H9 (cell line): ENCODE data around the gene TMEM59. TPM values are rescaled to one million over a fixed set of nuclear protein-coding genes. Genes with fewer than 3 reads are reported as not detected.

Experiments
- DNase-seq: peaks from one replicate; pipeline ENCODE4 v3.0.0-alpha.2; 2017
- H2AFZ ChIP-seq: one replicate; pipeline ENCODE4 v1.6.1; 2013; ENCODE audit warnings: mild to moderate bottlenecking, low read length, control low read depth, moderate library complexity
- H2AK5ac ChIP-seq: 2 replicates; pipeline ENCODE4 v1.6.1; 2013; ENCODE audit warnings: low read length, control low read depth, mixed read lengths; ENCODE audit not compliant: insufficient read length
- H2BK120ac ChIP-seq: one replicate; pipeline ENCODE4 v1.6.1; 2013; ENCODE audit warnings: low read depth, mild to moderate bottlenecking, low read length, control low read depth, inconsistent platforms; ENCODE audit not compliant: poor library complexity, severe bottlenecking
- H2BK12ac ChIP-seq: 2 replicates; pipeline ENCODE4 v1.6.1; 2013; ENCODE audit warnings: low read length, control low read depth, mixed read lengths, low read depth; ENCODE audit not compliant: insufficient read length
- H2BK15ac ChIP-seq: 2 replicates; pipeline ENCODE4 v1.6.1; 2013; ENCODE audit warnings: low read depth, low read length, control low read depth
- H2BK20ac ChIP-seq: one replicate; pipeline ENCODE4 v1.6.1; 2013; ENCODE audit warnings: low read depth, mild to moderate bottlenecking, low read length, control low read depth, inconsistent platforms; ENCODE audit not compliant: poor library complexity, severe bottlenecking
- H2BK5ac ChIP-seq: 2 replicates; pipeline ENCODE4 v1.6.1; 2013; ENCODE audit warnings: low read length, control low read depth, mixed read lengths; ENCODE audit not compliant: insufficient read length
- H3K14ac ChIP-seq: 2 replicates; pipeline ENCODE4 v1.6.1; 2013; ENCODE audit warnings: low read length, control low read depth; ENCODE audit not compliant: insufficient read depth
- H3K18ac ChIP-seq: 2 replicates; pipeline ENCODE4 v1.6.1; 2013; ENCODE audit warnings: low read depth, mild to moderate bottlenecking, mixed read lengths, low read length, control low read depth; ENCODE audit not compliant: insufficient read length
- H3K23ac ChIP-seq: 2 replicates; pipeline ENCODE4 v1.6.1; 2013; ENCODE audit warnings: low read length, control low read depth, mixed read lengths, low read depth; ENCODE audit not compliant: insufficient read length
- H3K23me2 ChIP-seq: 2 replicates; pipeline ENCODE4 v1.6.1; 2013; ENCODE audit warnings: low read depth, mild to moderate bottlenecking, mixed read lengths, low read length, control low read depth; ENCODE audit not compliant: insufficient read length, poor library complexity, severe bottlenecking
- H3K27ac ChIP-seq: 2 replicates; pipeline ENCODE4 v1.5.1; 2013; ENCODE audit warnings: low read length, control low read depth, mixed read lengths, low read depth; ENCODE audit not compliant: insufficient read length
- H3K27me3 ChIP-seq: 2 replicates; pipeline ENCODE4 v1.6.1; 2013; ENCODE audit warnings: low read length, control low read depth, inconsistent platforms; ENCODE audit not compliant: insufficient read depth
- H3K4ac ChIP-seq: 2 replicates; pipeline ENCODE4 v1.6.1; 2013; ENCODE audit warnings: low read depth, mild to moderate bottlenecking, control low read depth, inconsistent platforms, low read length, moderate library complexity
- H3K4me1 ChIP-seq: 2 replicates; pipeline ENCODE4 v1.6.1; 2013; ENCODE audit warnings: low read length, control low read depth, inconsistent platforms; ENCODE audit not compliant: insufficient read depth
- H3K4me2 ChIP-seq: 2 replicates; pipeline ENCODE4 v1.6.1; 2013; ENCODE audit warnings: low read length, control low read depth, mixed read lengths; ENCODE audit not compliant: insufficient read length, insufficient read depth
- H3K56ac ChIP-seq: 2 replicates; pipeline ENCODE4 v1.6.1; 2013; ENCODE audit warnings: low read depth, mild to moderate bottlenecking, mixed read lengths, low read length, control low read depth; ENCODE audit not compliant: insufficient read length
- H3K79me1 ChIP-seq: 2 replicates; pipeline ENCODE4 v1.6.1; 2013; ENCODE audit warnings: low read depth, mild to moderate bottlenecking, moderate library complexity, low read length, control low read depth, inconsistent platforms; ENCODE audit not compliant: insufficient read depth, poor library complexity, severe bottlenecking
- H3K79me2 ChIP-seq: 2 replicates; pipeline ENCODE4 v1.6.1; 2013; ENCODE audit warnings: low read length, control low read depth, inconsistent platforms; ENCODE audit not compliant: insufficient read depth
- H3K9ac ChIP-seq: 2 replicates; pipeline ENCODE4 v1.6.1; 2013; ENCODE audit warnings: low read length, control low read depth, mixed read lengths; ENCODE audit not compliant: insufficient read length; ENCODE audit errors: extremely low read depth
- H3K9me3 ChIP-seq: one replicate; pipeline ENCODE4 v1.6.1; 2013; ENCODE audit warnings: low read depth, low read length, inconsistent platforms; ENCODE audit not compliant: control insufficient read depth
- H3T11ph ChIP-seq: one replicate; pipeline ENCODE4 v1.6.1; 2013; ENCODE audit warnings: mild to moderate bottlenecking, low read length, control low read depth, inconsistent platforms
- H4K20me1 ChIP-seq: one replicate; pipeline ENCODE4 v1.6.1; 2013; ENCODE audit not compliant: control insufficient read depth, insufficient read length, insufficient read depth
- H4K5ac ChIP-seq: 2 replicates; pipeline ENCODE4 v1.6.1; 2013; ENCODE audit warnings: low read depth, mild to moderate bottlenecking, mixed read lengths, low read length, control low read depth; ENCODE audit not compliant: insufficient read length
- H4K8ac ChIP-seq: replicated peaks from 2 replicates; pipeline ENCODE4 v1.6.1; 2013; ENCODE audit warnings: low read length, control low read depth, mixed read lengths, low read depth; ENCODE audit not compliant: insufficient read length
- H4K91ac ChIP-seq: 2 replicates; pipeline ENCODE4 v1.6.1; 2013; ENCODE audit warnings: low read depth, mild to moderate bottlenecking, moderate library complexity, mixed read lengths, low read length, control low read depth; ENCODE audit not compliant: insufficient read length
- H3K27ac Mint-ChIP-seq, 3 experiments: 2 replicates in 2 of 3; 3 replicates in 1 of 3; pipeline ENCODE4 v1.8.0; 2020 to 2021; ENCODE audit warnings: mixed read lengths in 3 of 3, mild to moderate bottlenecking in 1 of 3, moderate library complexity in 1 of 3
- H3K27me3 Mint-ChIP-seq: 2 replicates; pipeline ENCODE4 v1.8.0; 2021; ENCODE audit warnings: low read depth, mild to moderate bottlenecking, moderate library complexity, mixed read lengths
- H3K36me3 Mint-ChIP-seq, 3 experiments: 2 replicates in 2 of 3; 3 replicates in 1 of 3; pipeline ENCODE4 v1.8.0; 2020 to 2021; ENCODE audit warnings: low read depth in 3 of 3, mixed read lengths in 3 of 3; ENCODE audit not compliant: insufficient read depth in 1 of 3
- H3K4me1 Mint-ChIP-seq, 2 experiments: 2 replicates each; pipeline ENCODE4 v1.8.0; 2020; ENCODE audit warnings: mixed read lengths in 2 of 2
- H3K4me3 Mint-ChIP-seq, 2 experiments: 2 replicates in 1 of 2; 3 replicates in 1 of 2; pipeline ENCODE4 v1.8.0; 2020 to 2021; ENCODE audit warnings: mild to moderate bottlenecking in 2 of 2, mixed read lengths in 2 of 2, moderate library complexity in 1 of 2
- H3K9me3 Mint-ChIP-seq, 2 experiments: 2 replicates in 1 of 2; 3 replicates in 1 of 2; pipeline ENCODE4 v1.8.0; 2020; ENCODE audit warnings: mild to moderate bottlenecking in 2 of 2, mixed read lengths in 2 of 2, moderate library complexity in 1 of 2
- WGBS: extraction: QIAGEN DNeasy Blood & Tissue Kit; methylation state at CpG from one replicate; pipeline ENCODE4 v1.1.7; 2013; ENCODE audit warnings: missing lambda C conversion rate, low lambda C conversion rate, mixed read lengths; ENCODE audit not compliant: insufficient read length; ENCODE audit errors: extremely low coverage; 5-methylcytosine and 5-hydroxymethylcytosine counted together
- total RNA-seq: library from RNA; stranded (reverse); gene quantifications from 2 replicates; pipeline ENCODE4 v1.2.1, GENCODE V29; 2021
- TF ChIP-seq, protein P1 (sequence below): fragments of 200-600 bp; sonication (generic); conservative IDR thresholded peaks from 3 replicates; pipeline ENCODE4 v1.8.0; 2021; ENCODE audit warnings: antibody characterized with exemption, mild to moderate bottlenecking

Gene TMEM59
- total RNA-seq, 1 experiment from 2014 or later: 111 TPM

GRCh38 chr1:54069791-54070170, 16.8 kb upstream of the TMEM59 start:
- Histone ChIP-seq H2BK15ac (no peak overlapping the region), H3K23me2 (no peaks in the 10 kb centered on the region), H4K8ac (no peak overlapping the region), H3K79me1 (no peaks in the 10 kb centered on the region), H2BK5ac (no peak overlapping the region), H3K56ac (no peak overlapping the region), H3K4ac (no peak overlapping the region), H3K27me3 (no peaks in the 10 kb centered on the region), H3T11ph (no peak overlapping the region), H3K23ac (no peak overlapping the region), H3K4me1 (no peaks in the 10 kb centered on the region), H3K27ac (no peak overlapping the region), H2AK5ac (no peak overlapping the region), H3K4me2 (no peak overlapping the region), H2BK120ac (no peak overlapping the region), H4K91ac (no peak overlapping the region), H3K9ac (no peak overlapping the region), H2BK20ac (no peak overlapping the region), H3K18ac (no peak overlapping the region), H3K9me3 (no peaks in the 10 kb centered on the region), H4K20me1 (no peaks in the 10 kb centered on the region), H4K5ac (no peak overlapping the region), H2AFZ (no peak overlapping the region), H3K79me2 (no peaks in the 10 kb centered on the region), H3K14ac (no peak overlapping the region), H2BK12ac (no peak overlapping the region)
- DNase-seq: no peak
- Mint-ChIP-seq H3K9me3 (peaks cover 0 to 3% of the 10 kb centered on the region in 2 experiments; a peak in 1 of 5 replicates), H3K4me1 (no peaks in the 10 kb centered on the region), H3K4me3 (no peak overlapping the region), H3K27me3 (no peaks in the 10 kb centered on the region), H3K36me3 (peaks cover 6 to 14% (median 9%) of the 10 kb centered on the region in 3 experiments), H3K27ac (no peak overlapping the region)
- no CpG with 5 or more reads among the region's 1 CpG for WGBS
- TF ChIP-seq, protein P1, sequence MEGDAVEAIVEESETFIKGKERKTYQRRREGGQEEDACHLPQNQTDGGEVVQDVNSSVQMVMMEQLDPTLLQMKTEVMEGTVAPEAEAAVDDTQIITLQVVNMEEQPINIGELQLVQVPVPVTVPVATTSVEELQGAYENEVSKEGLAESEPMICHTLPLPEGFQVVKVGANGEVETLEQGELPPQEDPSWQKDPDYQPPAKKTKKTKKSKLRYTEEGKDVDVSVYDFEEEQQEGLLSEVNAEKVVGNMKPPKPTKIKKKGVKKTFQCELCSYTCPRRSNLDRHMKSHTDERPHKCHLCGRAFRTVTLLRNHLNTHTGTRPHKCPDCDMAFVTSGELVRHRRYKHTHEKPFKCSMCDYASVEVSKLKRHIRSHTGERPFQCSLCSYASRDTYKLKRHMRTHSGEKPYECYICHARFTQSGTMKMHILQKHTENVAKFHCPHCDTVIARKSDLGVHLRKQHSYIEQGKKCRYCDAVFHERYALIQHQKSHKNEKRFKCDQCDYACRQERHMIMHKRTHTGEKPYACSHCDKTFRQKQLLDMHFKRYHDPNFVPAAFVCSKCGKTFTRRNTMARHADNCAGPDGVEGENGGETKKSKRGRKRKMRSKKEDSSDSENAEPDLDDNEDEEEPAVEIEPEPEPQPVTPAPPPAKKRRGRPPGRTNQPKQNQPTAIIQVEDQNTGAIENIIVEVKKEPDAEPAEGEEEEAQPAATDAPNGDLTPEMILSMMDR: no peak
